GM12878 (cell line): ENCODE measurements around the gene HM13. TPM values are rescaled to one million over a fixed set of nuclear protein-coding genes. Genes with fewer than 3 reads are reported as not detected.

Experiments
- BMI1 ChIP-seq: fragments of 450-650 bp; IDR thresholded peaks from 2 replicates; pipeline ENCODE4 v1.6.1; 2016; ENCODE audit warnings: mild to moderate bottlenecking, moderate library complexity, borderline replicate concordance
- EED ChIP-seq: sonication (generic); IDR thresholded peaks from 2 replicates; pipeline ENCODE4 v1.6.1; 2016; ENCODE audit warnings: antibody characterized with exemption, low read depth
- EZH2 ChIP-seq: IDR thresholded peaks from 2 replicates; pipeline ENCODE4 v1.6.1; 2012; ENCODE audit warnings: low read depth, mild to moderate bottlenecking, control low read depth, inconsistent platforms, low read length, borderline replicate concordance; ENCODE audit not compliant: control insufficient read depth
- GABPA ChIP-seq: IDR thresholded peaks from 2 replicates; pipeline ENCODE4 v1.6.1; 2014; ENCODE audit warnings: antibody characterized with exemption, low read depth, mild to moderate bottlenecking, inconsistent platforms
- HDAC2 ChIP-seq: fragments of 200-600 bp; sonication (generic); IDR thresholded peaks from 2 replicates; pipeline ENCODE4 v1.6.1; 2017
- KLF5 ChIP-seq: fragments of 450-650 bp; IDR thresholded peaks from 2 replicates; pipeline ENCODE4 v1.6.1; 2014; ENCODE audit warnings: mild to moderate bottlenecking; ENCODE audit not compliant: partially characterized antibody
- MXI1 ChIP-seq: fragments of 150-350 bp; IDR thresholded peaks from 2 replicates; pipeline ENCODE4 v1.6.1; 2011; ENCODE audit warnings: low read depth, mild to moderate bottlenecking, inconsistent platforms, low read length, improper control_type of control experiment
- RAD21 ChIP-seq: IDR thresholded peaks from 2 replicates; pipeline ENCODE4 v1.6.1; 2011; ENCODE audit warnings: mild to moderate bottlenecking, low read depth, low read length, moderate library complexity; ENCODE audit not compliant: insufficient read depth
- RELA ChIP-seq: fragments of 450-650 bp; IDR thresholded peaks from 2 replicates; pipeline ENCODE4 v1.8.0; 2014; ENCODE audit warnings: borderline replicate concordance; ENCODE audit not compliant: partially characterized antibody
- RFX5 ChIP-seq: IDR thresholded peaks from 2 replicates; pipeline ENCODE4 v1.6.1; 2011; ENCODE audit warnings: low read depth, low read length, improper control_type of control experiment
- SMARCA5 ChIP-seq: fragments of 450-650 bp; IDR thresholded peaks from 2 replicates; pipeline ENCODE4 v1.6.1; 2017; ENCODE audit warnings: mild to moderate bottlenecking
- SP1 ChIP-seq: IDR thresholded peaks from one replicate; pipeline ENCODE4 v1.6.1; 2011; ENCODE audit warnings: low read depth, low read length
- STAT3 ChIP-seq: IDR thresholded peaks from 2 replicates; pipeline ENCODE4 v1.6.1; 2011; ENCODE audit warnings: low read depth, low read length, improper control_type of control experiment
- SUPT20H ChIP-seq: IDR thresholded peaks from 2 replicates; pipeline ENCODE4 v1.6.1; 2011; ENCODE audit warnings: low read depth, mild to moderate bottlenecking, low read length, moderate library complexity, borderline replicate concordance; ENCODE audit not compliant: control insufficient read depth
- ZNF384 ChIP-seq: IDR thresholded peaks from 2 replicates; pipeline ENCODE4 v1.6.1; 2012; ENCODE audit warnings: low read depth, mild to moderate bottlenecking, low read length, improper control_type of control experiment, borderline replicate concordance
- polyA plus RNA-seq, 11 experiments: library from polyadenylated mRNA; depleted of rRNA in 4 of 11; unstranded in 6 of 11; stranded (reverse) in 5 of 11; fragments of >200 nt; fragmentation: Nextera tagmentation in 4 of 11; fragmentation: Illumina TruSeq in 1 of 11; extraction: Ambion mirVana in 4 of 11; extraction: Trizol in 1 of 11; gene quantifications; 1 replicate in 1 of 11; 2 replicates in 10 of 11; pipeline versions ENCODE4 v1.2.1 to v1.2.3, GENCODE V29; 2011 to 2016; ENCODE audit warnings: inconsistent platforms in 2 of 11, missing spikeins in 2 of 11, low read depth in 1 of 11
- total RNA-seq, 4 experiments: library from RNA; depleted of rRNA in 3 of 4; stranded (reverse); fragments of >200 nt in 3 of 4; fragmentation: Illumina TruSeq in 1 of 4; extraction: Trizol in 1 of 4; gene quantifications; 2 replicates each; pipeline versions ENCODE4 v1.2.1 to v1.2.3, GENCODE V29; 2013 to 2021
- TF ChIP-seq, protein P1 (sequence below): IDR thresholded peaks from 2 replicates; pipeline ENCODE4 v1.6.1; 2012; ENCODE audit warnings: mild to moderate bottlenecking, low read depth, low read length
- TF ChIP-seq, protein P2 (sequence below): fragments of 450-650 bp; IDR thresholded peaks from 2 replicates; pipeline ENCODE4 v1.6.1; 2017; ENCODE audit warnings: mild to moderate bottlenecking, moderate library complexity

HM13 gene
- total and polyA plus RNA-seq, 10 of the 15 experiments (the other 5 are each of a cell fraction or from before 2014, with no cell fraction given), result 4.8 to 185 (median 81.7) TPM

DNA sequence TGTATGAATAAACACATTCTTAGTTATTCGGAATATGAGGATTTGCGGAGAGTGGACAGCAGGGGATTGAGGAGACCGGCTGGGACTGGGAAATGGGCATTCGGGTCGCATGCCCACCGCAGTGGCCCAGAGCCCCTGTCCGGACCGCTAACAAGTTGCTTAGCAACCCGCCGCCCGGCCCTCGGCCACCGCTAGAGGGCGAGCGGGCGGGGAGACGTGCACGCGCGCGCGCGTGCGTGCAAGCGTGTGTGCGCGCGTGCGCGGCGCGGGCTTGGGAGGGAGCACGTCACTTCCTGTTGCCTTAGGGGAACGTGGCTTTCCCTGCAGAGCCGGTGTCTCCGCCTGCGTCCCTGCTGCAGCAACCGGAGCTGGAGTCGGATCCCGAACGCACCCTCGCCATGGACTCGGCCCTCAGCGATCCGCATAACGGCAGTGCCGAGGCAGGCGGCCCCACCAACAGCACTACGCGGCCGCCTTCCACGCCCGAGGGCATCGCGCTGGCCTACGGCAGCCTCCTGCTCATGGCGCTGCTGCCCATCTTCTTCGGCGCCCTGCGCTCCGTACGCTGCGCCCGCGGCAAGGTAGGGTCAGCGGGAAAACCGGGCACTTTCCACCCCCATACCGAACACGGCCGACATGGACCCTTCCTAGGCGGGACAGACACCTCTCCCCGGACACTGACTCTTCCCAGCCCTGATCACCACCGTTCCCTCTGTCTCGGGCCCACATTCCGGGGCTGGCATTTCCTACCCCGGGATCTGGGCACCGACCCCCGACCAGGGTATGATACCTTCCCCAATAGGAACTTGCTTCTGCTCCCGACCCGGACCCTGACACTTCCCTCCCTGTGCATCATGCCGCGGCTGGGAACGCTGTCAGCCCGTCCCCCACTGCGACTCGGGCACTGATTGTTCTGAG, at the start of gene HM13 (continued):
- TF ChIP-seq SMARCA5, result peak; percentile 91
- TF ChIP-seq MXI1, result peak; percentile 95
- peak; percentile 39; the same call in 1 of the 2 replicates for TF ChIP-seq RFX5
- TF ChIP-seq ZNF384, result no peak
- no peak for TF ChIP-seq STAT3
- TF ChIP-seq RELA, result peak; percentile 77
- peak; percentile 40 for TF ChIP-seq SP1
- peak; percentile 58 for TF ChIP-seq KLF5
- TF ChIP-seq HDAC2, result no peak
- TF ChIP-seq EED, result peak; percentile 42; the same call in 1 of the 2 replicates
- TF ChIP-seq, protein P1, sequence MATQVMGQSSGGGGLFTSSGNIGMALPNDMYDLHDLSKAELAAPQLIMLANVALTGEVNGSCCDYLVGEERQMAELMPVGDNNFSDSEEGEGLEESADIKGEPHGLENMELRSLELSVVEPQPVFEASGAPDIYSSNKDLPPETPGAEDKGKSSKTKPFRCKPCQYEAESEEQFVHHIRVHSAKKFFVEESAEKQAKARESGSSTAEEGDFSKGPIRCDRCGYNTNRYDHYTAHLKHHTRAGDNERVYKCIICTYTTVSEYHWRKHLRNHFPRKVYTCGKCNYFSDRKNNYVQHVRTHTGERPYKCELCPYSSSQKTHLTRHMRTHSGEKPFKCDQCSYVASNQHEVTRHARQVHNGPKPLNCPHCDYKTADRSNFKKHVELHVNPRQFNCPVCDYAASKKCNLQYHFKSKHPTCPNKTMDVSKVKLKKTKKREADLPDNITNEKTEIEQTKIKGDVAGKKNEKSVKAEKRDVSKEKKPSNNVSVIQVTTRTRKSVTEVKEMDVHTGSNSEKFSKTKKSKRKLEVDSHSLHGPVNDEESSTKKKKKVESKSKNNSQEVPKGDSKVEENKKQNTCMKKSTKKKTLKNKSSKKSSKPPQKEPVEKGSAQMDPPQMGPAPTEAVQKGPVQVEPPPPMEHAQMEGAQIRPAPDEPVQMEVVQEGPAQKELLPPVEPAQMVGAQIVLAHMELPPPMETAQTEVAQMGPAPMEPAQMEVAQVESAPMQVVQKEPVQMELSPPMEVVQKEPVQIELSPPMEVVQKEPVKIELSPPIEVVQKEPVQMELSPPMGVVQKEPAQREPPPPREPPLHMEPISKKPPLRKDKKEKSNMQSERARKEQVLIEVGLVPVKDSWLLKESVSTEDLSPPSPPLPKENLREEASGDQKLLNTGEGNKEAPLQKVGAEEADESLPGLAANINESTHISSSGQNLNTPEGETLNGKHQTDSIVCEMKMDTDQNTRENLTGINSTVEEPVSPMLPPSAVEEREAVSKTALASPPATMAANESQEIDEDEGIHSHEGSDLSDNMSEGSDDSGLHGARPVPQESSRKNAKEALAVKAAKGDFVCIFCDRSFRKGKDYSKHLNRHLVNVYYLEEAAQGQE, result no peak
- no peak for TF ChIP-seq RAD21
- peak; percentile 78; the same call in 1 of the 2 replicates for TF ChIP-seq BMI1
- TF ChIP-seq GABPA, result 0 out of 2 replicates have a peak, but pooled peaks have one; percentile 48
- TF ChIP-seq, protein P2, sequence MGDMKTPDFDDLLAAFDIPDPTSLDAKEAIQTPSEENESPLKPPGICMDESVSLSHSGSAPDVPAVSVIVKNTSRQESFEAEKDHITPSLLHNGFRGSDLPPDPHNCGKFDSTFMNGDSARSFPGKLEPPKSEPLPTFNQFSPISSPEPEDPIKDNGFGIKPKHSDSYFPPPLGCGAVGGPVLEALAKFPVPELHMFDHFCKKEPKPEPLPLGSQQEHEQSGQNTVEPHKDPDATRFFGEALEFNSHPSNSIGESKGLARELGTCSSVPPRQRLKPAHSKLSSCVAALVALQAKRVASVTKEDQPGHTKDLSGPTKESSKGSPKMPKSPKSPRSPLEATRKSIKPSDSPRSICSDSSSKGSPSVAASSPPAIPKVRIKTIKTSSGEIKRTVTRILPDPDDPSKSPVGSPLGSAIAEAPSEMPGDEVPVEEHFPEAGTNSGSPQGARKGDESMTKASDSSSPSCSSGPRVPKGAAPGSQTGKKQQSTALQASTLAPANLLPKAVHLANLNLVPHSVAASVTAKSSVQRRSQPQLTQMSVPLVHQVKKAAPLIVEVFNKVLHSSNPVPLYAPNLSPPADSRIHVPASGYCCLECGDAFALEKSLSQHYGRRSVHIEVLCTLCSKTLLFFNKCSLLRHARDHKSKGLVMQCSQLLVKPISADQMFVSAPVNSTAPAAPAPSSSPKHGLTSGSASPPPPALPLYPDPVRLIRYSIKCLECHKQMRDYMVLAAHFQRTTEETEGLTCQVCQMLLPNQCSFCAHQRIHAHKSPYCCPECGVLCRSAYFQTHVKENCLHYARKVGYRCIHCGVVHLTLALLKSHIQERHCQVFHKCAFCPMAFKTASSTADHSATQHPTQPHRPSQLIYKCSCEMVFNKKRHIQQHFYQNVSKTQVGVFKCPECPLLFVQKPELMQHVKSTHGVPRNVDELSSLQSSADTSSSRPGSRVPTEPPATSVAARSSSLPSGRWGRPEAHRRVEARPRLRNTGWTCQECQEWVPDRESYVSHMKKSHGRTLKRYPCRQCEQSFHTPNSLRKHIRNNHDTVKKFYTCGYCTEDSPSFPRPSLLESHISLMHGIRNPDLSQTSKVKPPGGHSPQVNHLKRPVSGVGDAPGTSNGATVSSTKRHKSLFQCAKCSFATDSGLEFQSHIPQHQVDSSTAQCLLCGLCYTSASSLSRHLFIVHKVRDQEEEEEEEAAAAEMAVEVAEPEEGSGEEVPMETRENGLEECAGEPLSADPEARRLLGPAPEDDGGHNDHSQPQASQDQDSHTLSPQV, result no peak
- no peak for TF ChIP-seq SUPT20H
- no peak for TF ChIP-seq EZH2
